NCI-H69 (cell line): ENCODE results near the gene HLCS.
"Not testable (repeated sequence)": the region's sequence is repeated elsewhere in the genome, so short reads cannot be mapped to it uniquely, and the experiment has no call there.

Experiments used
- DNase-seq: peaks from one replicate; lab custom pipeline; 2025; lab: John Stamatoyannopoulos, UW

The HLCS gene

GRCh38 chr21:36847189-36847588 lies 119.3 kb downstream of the HLCS start:
- no peak for DNase-seq

GRCh38 chr21:36846631-36847030 lies 119.8 kb downstream of the HLCS start:
- DNase-seq = no peak

GRCh38 chr21:36845790-36846189 lies 120.7 kb downstream of the HLCS start:
- no peak for DNase-seq

GRCh38 chr21:36845070-36845469 lies 121.4 kb downstream of the HLCS start:
- no peak for DNase-seq

- no peak for DNase-seq
These were observed 124.6 kb downstream of the HLCS start for GRCh38 chr21:36841866-36842265.

GRCh38 chr21:36839735-36840134 lies 126.7 kb downstream of the HLCS start:
- no peak for DNase-seq

- peak; percentile 57 for DNase-seq
These were observed 127.3 kb downstream of the HLCS start for GRCh38 chr21:36839123-36839522.

- DNase-seq = peak; percentile 62
These were observed 131.1 kb downstream of the HLCS start for GRCh38 chr21:36835383-36835795.

- no peak for DNase-seq
These were observed 132.3 kb downstream of the HLCS start for GRCh38 chr21:36834192-36834591.

- DNase-seq = no peak
These were observed 136.4 kb downstream of the HLCS start for GRCh38 chr21:36830100-36830499.

- no peak for DNase-seq
These were observed 137.5 kb downstream of the HLCS start for GRCh38 chr21:36828891-36829515.

GRCh38 chr21:36828208-36828607 lies 138.3 kb downstream of the HLCS start:
- DNase-seq = no peak

GRCh38 chr21:36825658-36826057 lies 140.8 kb downstream of the HLCS start:
- peak; percentile 96 for DNase-seq

- no peak for DNase-seq
These were observed 145.5 kb downstream of the HLCS start for GRCh38 chr21:36821032-36821299.

- no peak for DNase-seq
These were observed 146.1 kb downstream of the HLCS start for GRCh38 chr21:36820176-36821031.

GRCh38 chr21:36817732-36818450 lies 148.6 kb downstream of the HLCS start:
- DNase-seq = no peak

- no peak for DNase-seq
These were observed 149.8 kb downstream of the HLCS start for GRCh38 chr21:36816561-36817130.

- not testable (repeated sequence) for DNase-seq
These were observed 150.4 kb downstream of the HLCS start for GRCh38 chr21:36816026-36816425.

- DNase-seq = no peak
These were observed 151.2 kb downstream of the HLCS start for GRCh38 chr21:36815284-36815683.

GRCh38 chr21:36813052-36813451 lies 153.4 kb downstream of the HLCS start:
- no peak for DNase-seq

GRCh38 chr21:36811762-36812161 lies 154.7 kb downstream of the HLCS start:
- no peak for DNase-seq

- DNase-seq = no peak
These were observed 156.0 kb downstream of the HLCS start for GRCh38 chr21:36810443-36810842.

- no peak for DNase-seq
These were observed 159.0 kb downstream of the HLCS start for GRCh38 chr21:36807422-36807928.
